ENCODE measurements around the gene CACNG7.

Gene CACNG7

DNA sequence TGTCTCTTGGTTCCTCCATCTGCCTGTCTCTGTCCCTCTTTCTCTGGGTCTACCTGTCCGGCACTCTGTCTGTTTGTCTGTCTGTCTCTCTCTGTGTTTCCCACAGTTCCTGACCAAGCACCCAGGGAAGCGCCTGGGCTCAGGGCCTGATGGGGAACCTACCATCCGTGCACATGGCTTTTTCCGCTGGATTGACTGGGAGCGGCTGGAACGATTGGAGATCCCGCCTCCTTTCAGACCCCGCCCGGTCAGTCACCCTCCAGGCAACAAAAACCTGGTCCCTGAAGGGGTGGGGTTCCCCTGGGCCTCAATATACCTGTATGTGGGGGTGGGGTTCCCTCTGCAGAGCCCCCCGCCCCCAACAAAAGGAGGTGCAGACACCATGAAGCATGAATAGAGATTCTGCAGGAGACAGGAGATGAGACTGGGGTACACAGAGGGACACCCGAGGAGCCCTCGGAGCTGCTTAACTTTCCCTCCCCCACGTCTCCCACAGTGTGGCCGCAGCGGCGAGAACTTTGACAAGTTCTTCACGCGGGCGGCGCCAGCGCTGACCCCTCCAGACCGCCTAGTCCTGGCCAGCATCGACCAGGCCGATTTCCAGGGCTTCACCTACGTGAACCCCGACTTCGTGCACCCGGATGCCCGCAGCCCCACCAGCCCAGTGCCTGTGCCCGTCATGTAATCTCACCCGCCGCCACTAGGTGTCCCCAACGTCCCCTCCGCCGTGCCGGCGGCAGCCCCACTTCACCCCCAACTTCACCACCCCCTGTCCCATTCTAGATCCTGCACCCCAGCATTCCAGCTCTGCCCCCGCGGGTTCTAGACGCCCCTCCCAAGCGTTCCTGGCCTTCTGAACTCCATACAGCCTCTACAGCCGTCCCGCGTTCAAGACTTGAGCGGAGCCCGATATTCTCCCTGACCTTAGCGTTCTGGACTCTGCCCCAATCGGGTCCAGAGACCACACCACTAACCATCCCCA is 2.6 kb upstream of the CACNG7 start:
- H3K9me3 ChIP-seq (ENCODE audit: control insufficient read depth, insufficient read depth, low read length), result no peaks in the 10 kb centered on the region
- H3K4me1 ChIP-seq (ENCODE audit: control insufficient read depth, insufficient read depth, low read length), result peaks cover 21% of the 10 kb centered on the region; the same call in 1 of the 2 replicates
- no peaks in the 10 kb centered on the region for H3K36me3 ChIP-seq (ENCODE audit: control insufficient read depth, insufficient read depth, low read length)
- H3K4me3 ChIP-seq (ENCODE audit: low read depth, low read length), result peak overlapping the region; percentile 62
- no peak overlapping the region for H3K9ac ChIP-seq (ENCODE audit: low read depth, low read length)
- no peak overlapping the region for H3K27ac ChIP-seq (ENCODE audit: low read depth, low read length)
- H3K27me3 ChIP-seq (ENCODE audit: control insufficient read depth, insufficient read depth, low read length), result peaks cover 64% of the 10 kb centered on the region

DNA sequence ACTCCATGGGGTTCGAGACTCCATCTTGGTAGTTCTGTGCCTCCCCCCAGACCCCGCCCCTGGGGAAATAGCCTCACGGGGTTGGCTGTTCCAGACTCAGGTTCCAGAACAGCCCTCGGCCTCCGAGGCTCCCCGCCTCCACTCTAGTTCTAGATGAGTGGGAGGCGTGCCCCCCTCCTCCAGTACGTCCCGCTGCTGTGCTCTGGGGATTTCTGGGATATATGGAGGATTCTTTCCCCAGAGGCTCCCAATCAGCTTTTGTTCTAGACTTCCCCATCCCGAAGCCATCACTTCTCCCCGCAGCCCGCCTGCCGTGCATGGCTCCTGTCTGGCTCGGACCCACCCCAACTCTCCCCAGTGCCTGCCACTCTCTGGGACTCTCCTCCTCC is 1.9 kb upstream of the CACNG7 start:
- no peak overlapping the region for H3K9ac ChIP-seq (ENCODE audit: low read depth, low read length)
- H3K4me1 ChIP-seq (ENCODE audit: control insufficient read depth, insufficient read depth, low read length), result peaks cover 21% of the 10 kb centered on the region; the same call in 1 of the 2 replicates
- no peaks in the 10 kb centered on the region for H3K9me3 ChIP-seq (ENCODE audit: control insufficient read depth, insufficient read depth, low read length)
- peak overlapping the region; percentile 62; the same call in 1 of the 2 replicates for H3K4me3 ChIP-seq (ENCODE audit: low read depth, low read length)
- H3K27me3 ChIP-seq (ENCODE audit: control insufficient read depth, insufficient read depth, low read length), result peaks cover 70% of the 10 kb centered on the region
- no peak overlapping the region for H3K27ac ChIP-seq (ENCODE audit: low read depth, low read length)
- H3K36me3 ChIP-seq (ENCODE audit: control insufficient read depth, insufficient read depth, low read length), result no peaks in the 10 kb centered on the region

DNA sequence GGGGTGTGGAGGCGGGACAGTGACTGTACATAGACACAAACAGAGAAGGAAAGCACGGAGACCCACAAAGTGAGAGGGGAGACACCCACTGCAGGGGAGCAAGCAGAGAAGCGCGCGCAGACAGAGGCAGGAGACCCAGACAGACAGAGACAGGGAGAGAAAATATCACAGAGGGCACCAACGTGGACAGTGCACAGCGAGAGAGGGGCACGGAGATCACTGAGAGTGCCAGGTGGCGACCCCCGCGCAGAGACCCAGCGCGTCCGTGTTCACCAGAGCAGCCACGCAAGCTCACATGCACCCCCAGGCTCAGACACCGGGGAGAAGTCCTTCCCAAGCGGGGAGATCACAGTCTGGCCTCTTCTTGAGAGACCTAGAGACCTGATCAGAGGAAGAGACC is 1.4 kb upstream of the CACNG7 start:
- H3K4me1 ChIP-seq (ENCODE audit: control insufficient read depth, insufficient read depth, low read length), result peaks cover 21% of the 10 kb centered on the region; the same call in 1 of the 2 replicates
- H3K27me3 ChIP-seq (ENCODE audit: control insufficient read depth, insufficient read depth, low read length), result peaks cover 71% of the 10 kb centered on the region
- H3K4me3 ChIP-seq (ENCODE audit: low read depth, low read length), result peak overlapping the region; percentile 63
- H3K9me3 ChIP-seq (ENCODE audit: control insufficient read depth, insufficient read depth, low read length), result no peaks in the 10 kb centered on the region
- no peak overlapping the region for H3K9ac ChIP-seq (ENCODE audit: low read depth, low read length)
- H3K27ac ChIP-seq (ENCODE audit: low read depth, low read length), result no peak overlapping the region
- no peaks in the 10 kb centered on the region for H3K36me3 ChIP-seq (ENCODE audit: control insufficient read depth, insufficient read depth, low read length)

DNA sequence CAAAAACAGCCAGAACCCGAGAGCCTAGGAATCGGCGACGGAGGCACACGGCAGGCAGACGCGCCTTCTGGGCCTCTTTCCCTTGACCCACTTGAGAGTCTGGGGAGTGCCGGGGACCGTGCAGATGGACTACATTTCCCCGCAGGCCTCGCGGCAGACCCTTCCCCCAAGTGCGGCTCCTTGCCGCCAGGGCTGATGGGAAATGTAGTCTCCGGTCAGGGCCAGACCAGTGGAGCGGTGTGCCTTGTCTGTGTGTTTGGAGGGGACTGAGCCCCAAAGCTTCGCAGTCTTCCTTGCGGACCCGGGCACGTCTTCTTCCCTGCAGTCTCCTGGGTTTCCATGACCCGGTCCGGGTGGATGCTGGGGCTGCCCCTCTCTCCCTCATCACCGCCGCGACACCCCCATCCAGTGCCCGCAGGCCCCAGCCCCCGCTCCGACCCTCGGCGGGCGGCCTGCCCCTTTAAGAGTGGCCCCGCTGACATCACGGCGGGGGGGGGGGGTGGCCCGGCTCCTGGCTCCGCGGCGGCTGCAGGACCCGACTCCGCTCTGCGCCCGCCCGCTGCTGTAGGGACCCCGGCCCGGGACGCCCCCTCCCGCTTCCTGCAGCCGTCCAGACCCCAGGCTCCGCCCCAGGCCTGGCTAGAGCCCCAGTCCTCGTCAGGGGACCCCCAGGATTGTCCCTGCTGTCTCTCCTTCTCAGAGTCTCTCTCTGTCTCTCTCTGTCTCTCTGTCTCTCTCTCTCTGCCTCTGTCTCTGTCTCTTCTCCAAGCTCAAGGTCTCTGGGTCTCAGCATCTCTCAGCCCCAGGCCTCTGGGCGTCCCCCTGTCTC is 758 bp upstream of the CACNG7 start:
- Histone ChIP-seq H3K4me1 (ENCODE audit: control insufficient read depth, insufficient read depth, low read length) (peaks cover 17% of the 10 kb centered on the region; the same call in 1 of the 2 replicates), H3K36me3 (ENCODE audit: control insufficient read depth, insufficient read depth, low read length) (no peaks in the 10 kb centered on the region), H3K4me3 (ENCODE audit: low read depth, low read length) (peak overlapping the region; percentile 63), H3K27me3 (ENCODE audit: control insufficient read depth, insufficient read depth, low read length) (peaks cover 71% of the 10 kb centered on the region), H3K27ac (ENCODE audit: low read depth, low read length) (no peak overlapping the region), H3K9me3 (ENCODE audit: control insufficient read depth, insufficient read depth, low read length) (no peaks in the 10 kb centered on the region), H3K9ac (ENCODE audit: low read depth, low read length) (no peak overlapping the region)

DNA sequence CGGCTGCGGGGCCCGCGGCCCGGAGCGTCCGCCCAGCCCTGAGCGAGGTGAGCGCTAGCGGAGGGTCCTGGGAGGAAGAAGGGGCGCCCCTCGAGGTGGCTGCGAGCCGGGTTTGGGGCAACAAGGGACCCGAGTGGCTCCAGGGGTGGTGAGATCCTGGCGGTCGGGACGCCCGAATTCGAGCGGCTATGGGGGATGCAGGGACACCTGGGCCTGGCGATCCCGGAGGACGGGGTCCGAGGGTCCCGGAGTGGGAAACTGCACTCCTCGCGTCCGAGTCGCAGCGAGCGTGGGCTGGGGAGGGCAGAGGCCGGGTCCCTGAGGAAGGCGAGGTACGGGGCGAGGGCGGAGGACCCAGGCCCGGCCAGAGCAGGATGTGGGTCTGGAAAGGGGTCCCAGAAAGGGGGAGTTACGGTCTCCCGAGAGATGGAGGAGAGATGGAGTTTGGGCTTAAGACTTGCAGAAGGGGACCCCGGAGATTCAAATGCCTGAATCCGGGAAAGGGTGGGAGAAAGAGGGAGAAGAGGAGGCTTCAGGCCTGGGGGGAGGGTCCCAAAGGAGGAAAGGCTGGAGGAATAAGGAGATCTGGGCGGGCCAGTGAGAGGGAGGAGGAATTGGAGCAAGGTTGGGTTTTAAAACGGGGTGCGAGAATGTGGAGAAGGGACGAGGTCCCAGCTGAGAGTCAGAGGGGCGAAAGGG is 542 bp downstream of the CACNG7 start:
- H3K9ac ChIP-seq (ENCODE audit: low read depth, low read length), result no peak overlapping the region
- H3K4me1 ChIP-seq (ENCODE audit: control insufficient read depth, insufficient read depth, low read length), result peaks cover 16% of the 10 kb centered on the region; the same call in 1 of the 2 replicates
- H3K36me3 ChIP-seq (ENCODE audit: control insufficient read depth, insufficient read depth, low read length), result no peaks in the 10 kb centered on the region; the same call in 1 of the 2 replicates
- H3K9me3 ChIP-seq (ENCODE audit: control insufficient read depth, insufficient read depth, low read length), result no peaks in the 10 kb centered on the region
- peak overlapping the region; percentile 73 for H3K4me3 ChIP-seq (ENCODE audit: low read depth, low read length)
- H3K27ac ChIP-seq (ENCODE audit: low read depth, low read length), result no peak overlapping the region
- peaks cover 68% of the 10 kb centered on the region for H3K27me3 ChIP-seq (ENCODE audit: control insufficient read depth, insufficient read depth, low read length)

DNA sequence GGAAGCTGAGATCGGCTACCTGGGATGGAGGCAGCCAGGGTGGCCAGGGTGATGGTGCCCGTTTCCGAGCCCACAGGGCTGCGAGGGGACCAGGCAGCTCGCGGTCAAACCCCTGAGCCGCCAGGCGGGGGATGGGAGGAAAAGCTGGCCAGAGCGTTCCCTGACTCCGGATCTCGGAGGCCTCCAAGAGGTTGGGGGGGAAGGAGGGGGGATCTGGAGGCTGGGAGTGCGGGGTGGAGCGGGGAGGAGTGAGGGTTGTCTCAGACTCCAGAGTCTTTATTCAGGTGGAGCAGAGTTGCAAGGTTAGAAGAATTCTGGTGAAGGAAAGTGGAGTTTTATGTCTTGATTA is 1.1 kb downstream of the CACNG7 start:
- peak overlapping the region; percentile 73 for H3K4me3 ChIP-seq (ENCODE audit: low read depth, low read length)
- no peaks in the 10 kb centered on the region; the same call in 1 of the 2 replicates for H3K36me3 ChIP-seq (ENCODE audit: control insufficient read depth, insufficient read depth, low read length)
- H3K9ac ChIP-seq (ENCODE audit: low read depth, low read length), result no peak overlapping the region
- H3K9me3 ChIP-seq (ENCODE audit: control insufficient read depth, insufficient read depth, low read length), result no peaks in the 10 kb centered on the region
- peaks cover 62% of the 10 kb centered on the region for H3K27me3 ChIP-seq (ENCODE audit: control insufficient read depth, insufficient read depth, low read length)
- no peak overlapping the region for H3K27ac ChIP-seq (ENCODE audit: low read depth, low read length)
- H3K4me1 ChIP-seq (ENCODE audit: control insufficient read depth, insufficient read depth, low read length), result peaks cover 14% of the 10 kb centered on the region; the same call in 1 of the 2 replicates

DNA sequence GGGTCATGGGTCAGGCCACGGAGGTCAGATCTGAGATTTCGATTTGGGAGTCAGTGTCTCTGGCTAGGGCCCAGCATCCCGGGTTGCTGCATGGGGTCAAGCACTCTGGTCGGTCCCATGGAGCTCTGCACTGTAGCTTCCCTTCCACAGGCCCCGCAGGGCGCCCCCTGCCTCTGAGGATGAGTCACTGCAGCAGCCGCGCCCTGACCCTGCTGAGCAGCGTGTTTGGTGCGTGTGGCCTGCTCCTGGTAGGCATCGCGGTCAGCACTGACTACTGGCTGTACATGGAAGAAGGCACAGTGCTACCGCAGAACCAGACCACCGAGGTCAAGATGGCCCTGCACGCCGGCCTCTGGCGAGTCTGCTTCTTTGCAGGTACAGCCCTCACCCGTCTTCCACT is 3.6 kb downstream of the CACNG7 start:
- no peak overlapping the region for H3K4me3 ChIP-seq (ENCODE audit: low read depth, low read length)
- peaks cover 42% of the 10 kb centered on the region for H3K27me3 ChIP-seq (ENCODE audit: control insufficient read depth, insufficient read depth, low read length)
- no peak overlapping the region for H3K27ac ChIP-seq (ENCODE audit: low read depth, low read length)
- H3K4me1 ChIP-seq (ENCODE audit: control insufficient read depth, insufficient read depth, low read length), result peaks cover 8% of the 10 kb centered on the region; the same call in 1 of the 2 replicates
- H3K9me3 ChIP-seq (ENCODE audit: control insufficient read depth, insufficient read depth, low read length), result no peaks in the 10 kb centered on the region
- H3K9ac ChIP-seq (ENCODE audit: low read depth, low read length), result no peak overlapping the region
- peaks cover 16% of the 10 kb centered on the region for H3K36me3 ChIP-seq (ENCODE audit: control insufficient read depth, insufficient read depth, low read length)

DNA sequence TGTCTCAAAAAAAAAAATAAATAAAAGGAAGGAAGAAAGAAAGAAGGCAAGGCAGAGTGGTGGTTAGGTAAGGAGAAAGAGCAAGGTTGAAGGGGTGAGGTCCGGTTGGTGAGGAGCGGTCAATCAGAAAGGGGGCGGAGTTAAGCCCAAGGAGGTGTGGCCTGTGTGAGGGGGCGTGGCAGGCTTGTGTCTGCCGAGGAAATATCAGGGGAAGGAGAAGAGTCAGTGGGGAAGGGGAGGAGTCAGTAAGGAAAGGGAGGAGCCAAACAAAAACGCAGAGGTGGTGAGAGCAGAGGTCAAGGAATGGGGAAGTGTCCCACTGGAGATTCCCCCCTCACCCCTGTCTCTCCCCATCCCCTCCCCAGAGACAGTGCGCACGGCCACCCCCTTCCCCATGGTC is 5.9 kb downstream of the CACNG7 start:
- Histone ChIP-seq H3K27me3 (ENCODE audit: control insufficient read depth, insufficient read depth, low read length) (peaks cover 22% of the 10 kb centered on the region), H3K9me3 (ENCODE audit: control insufficient read depth, insufficient read depth, low read length) (no peaks in the 10 kb centered on the region), H3K9ac (ENCODE audit: low read depth, low read length) (no peak overlapping the region), H3K36me3 (ENCODE audit: control insufficient read depth, insufficient read depth, low read length) (peaks cover 26% of the 10 kb centered on the region), H3K27ac (ENCODE audit: low read depth, low read length) (no peak overlapping the region), H3K4me1 (ENCODE audit: control insufficient read depth, insufficient read depth, low read length) (no peaks in the 10 kb centered on the region), H3K4me3 (ENCODE audit: low read depth, low read length) (no peak overlapping the region)

DNA sequence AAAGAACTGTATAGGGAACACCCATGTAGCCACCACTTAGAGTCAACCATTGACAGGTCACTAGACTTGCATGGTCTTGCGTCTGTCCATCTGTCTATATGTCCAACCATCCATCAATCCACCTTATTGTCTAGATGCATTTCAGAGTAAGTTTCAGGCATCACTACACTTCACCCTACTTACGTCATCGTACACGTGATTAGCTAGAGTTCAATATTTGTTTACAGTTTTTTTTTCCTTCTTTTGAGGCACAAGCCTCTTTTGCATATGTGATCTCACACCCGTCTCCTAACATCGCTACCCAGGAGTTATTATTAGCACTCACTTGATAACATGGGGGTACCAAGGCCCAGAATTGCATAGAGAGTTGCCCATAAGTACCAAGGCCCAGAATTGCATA is 6.9 kb downstream of the CACNG7 start:
- no peak overlapping the region for H3K9ac ChIP-seq (ENCODE audit: low read depth, low read length)
- H3K27ac ChIP-seq (ENCODE audit: low read depth, low read length), result no peak overlapping the region
- peaks cover 12% of the 10 kb centered on the region for H3K27me3 ChIP-seq (ENCODE audit: control insufficient read depth, insufficient read depth, low read length)
- no peak overlapping the region for H3K4me3 ChIP-seq (ENCODE audit: low read depth, low read length)
- no peaks in the 10 kb centered on the region for H3K9me3 ChIP-seq (ENCODE audit: control insufficient read depth, insufficient read depth, low read length)
- no peaks in the 10 kb centered on the region for H3K4me1 ChIP-seq (ENCODE audit: control insufficient read depth, insufficient read depth, low read length)
- peaks cover 26% of the 10 kb centered on the region for H3K36me3 ChIP-seq (ENCODE audit: control insufficient read depth, insufficient read depth, low read length)

DNA sequence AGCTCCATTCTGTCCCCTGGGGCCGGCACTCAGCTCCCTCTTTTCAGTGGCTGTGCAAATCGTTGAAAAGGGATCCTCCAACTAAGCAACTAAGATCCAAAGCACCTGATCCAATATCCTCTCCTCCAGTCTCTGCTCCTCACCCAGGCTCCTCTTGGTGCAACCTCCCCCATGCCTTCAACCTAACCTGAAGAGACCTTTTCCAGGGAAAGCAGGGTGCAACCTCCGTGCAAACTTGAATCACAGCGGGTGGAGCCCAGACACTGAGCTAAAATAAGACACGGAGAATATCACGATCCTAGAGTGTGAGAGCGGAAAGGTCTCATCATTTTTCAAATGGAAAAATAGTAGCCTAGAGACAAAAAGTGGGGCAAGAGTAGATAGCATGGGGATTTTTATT is 8.3 kb downstream of the CACNG7 start:
- Histone ChIP-seq H3K9ac (ENCODE audit: low read depth, low read length) (no peak overlapping the region), H3K36me3 (ENCODE audit: control insufficient read depth, insufficient read depth, low read length) (peaks cover 26% of the 10 kb centered on the region), H3K27ac (ENCODE audit: low read depth, low read length) (no peak overlapping the region), H3K27me3 (ENCODE audit: control insufficient read depth, insufficient read depth, low read length) (no peaks in the 10 kb centered on the region), H3K4me1 (ENCODE audit: control insufficient read depth, insufficient read depth, low read length) (no peaks in the 10 kb centered on the region), H3K4me3 (ENCODE audit: low read depth, low read length) (no peak overlapping the region), H3K9me3 (ENCODE audit: control insufficient read depth, insufficient read depth, low read length) (no peaks in the 10 kb centered on the region)
